Measurements from ENCODE around the gene GSKIP.
A peak's percentile ranks its signal among the peaks of the same experiment; 100 is the strongest.

The GSKIP gene

DNA sequence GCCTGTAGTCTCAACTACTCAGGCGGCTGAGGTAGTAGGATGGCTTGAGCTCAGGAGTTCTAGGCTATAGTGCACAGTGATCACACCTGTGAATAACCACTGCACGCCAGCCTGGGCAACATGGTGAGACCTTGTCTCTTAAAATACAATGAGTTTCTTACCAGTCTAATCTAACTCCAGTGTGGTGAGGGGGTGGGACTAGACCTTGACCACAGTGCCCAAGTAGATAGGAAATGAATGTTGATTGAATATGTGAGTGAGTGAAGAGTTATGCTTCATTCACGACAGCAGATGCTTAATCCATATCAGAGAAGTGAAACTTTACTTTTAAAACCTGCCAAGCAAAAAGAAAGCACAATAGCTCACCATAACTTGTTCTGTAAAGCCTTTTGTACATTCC, 17.4 kb downstream of the GSKIP start:
- no peak for DNase-seq (ENCODE audit: low read depth, low spot score)

DNA sequence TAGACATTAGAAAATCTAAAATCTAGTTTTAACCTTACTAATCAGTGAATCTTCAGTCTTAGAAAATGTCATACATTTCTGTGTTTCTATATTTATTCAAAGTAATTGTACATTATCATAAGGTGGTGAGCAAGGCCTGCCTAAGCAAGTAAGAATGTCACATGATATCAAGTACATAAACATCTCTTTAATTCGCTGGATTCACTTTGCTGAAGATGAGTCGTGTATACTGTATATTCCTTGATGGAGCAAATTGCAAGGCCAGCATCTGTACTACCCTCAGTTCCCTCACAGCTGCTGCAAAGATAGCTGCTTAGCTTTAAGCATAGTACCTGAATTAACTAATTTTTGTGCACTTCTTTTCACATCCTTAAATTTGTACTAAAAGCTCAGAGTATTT, 20.1 kb downstream of the GSKIP start:
- DNase-seq (ENCODE audit: low read depth, low spot score) = no peak

DNA sequence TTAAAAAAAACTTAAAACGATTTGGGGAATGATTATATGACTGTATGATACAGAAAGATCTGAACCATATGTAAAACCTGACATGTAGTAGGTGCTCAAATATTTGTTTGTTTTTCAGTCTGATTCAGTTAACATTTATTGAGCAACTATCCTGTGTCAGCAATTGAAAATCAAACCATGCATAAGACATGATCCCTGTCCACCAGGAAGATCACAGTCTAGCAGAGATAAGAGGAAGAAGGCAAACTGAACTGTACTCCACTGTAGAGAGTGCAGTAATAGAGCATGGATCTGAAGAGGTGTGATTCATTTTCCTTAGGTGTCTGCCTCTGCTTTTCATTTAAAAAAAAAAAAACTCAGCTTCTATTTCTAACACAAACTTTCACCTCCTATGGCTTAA, 20.7 kb downstream of the GSKIP start:
- no peak for DNase-seq (ENCODE audit: low read depth, low spot score)

DNA sequence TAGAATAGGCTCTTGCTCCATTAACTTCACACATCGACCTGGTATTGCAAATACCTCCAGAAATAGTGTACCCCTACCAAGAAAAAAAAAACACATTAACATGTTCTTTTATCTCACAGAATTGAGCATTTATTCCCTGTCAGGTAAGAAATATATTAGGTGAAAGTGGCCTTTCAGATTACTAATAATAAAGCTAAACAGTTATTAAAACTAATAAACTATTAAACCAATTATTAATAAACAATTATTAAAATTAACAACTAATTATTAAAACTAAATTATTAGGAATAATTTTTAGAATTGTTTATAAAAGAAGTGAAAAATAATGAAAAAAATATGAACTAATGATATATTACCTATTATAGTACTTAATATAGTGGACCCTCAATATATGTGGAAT, 21.4 kb downstream of the GSKIP start:
- no peak for DNase-seq (ENCODE audit: low read depth, low spot score)

DNA sequence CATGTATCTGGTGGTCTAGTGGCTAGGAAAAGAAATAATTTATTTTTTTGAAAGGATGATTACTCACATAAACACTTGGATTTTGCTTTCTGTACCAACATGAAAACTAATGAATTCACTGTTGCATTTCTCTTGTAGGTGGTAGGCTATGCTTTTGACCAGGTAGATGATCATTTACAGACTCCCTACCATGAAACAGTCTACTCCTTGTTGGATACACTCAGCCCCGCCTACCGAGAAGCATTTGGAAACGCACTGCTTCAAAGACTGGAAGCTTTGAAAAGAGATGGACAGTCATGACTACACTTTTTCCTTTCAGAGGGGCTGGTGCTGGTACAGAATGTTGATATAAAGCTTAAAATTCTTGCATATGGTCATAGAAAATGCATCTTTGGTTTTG, 22.1 kb downstream of the GSKIP start:
- DNase-seq (ENCODE audit: low read depth, low spot score) = no peak

DNA sequence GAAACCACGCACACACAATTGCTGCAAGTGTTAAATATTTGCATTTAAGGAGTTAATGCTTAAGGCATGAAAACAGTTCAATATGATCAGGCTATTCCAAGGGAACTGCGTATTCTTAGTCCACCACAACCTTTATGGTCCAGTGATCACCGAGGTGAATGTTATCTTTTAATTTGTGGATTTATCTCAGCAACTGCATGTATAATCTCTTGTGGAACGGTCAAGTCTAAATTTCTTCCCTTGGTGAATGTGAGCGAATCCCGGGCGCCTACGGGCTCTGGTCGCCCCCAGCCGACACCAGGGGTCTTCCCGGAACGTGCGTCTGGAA, 27.6 kb downstream of the GSKIP start:
- DNase-seq (ENCODE audit: low read depth, low spot score) = no peak

DNA sequence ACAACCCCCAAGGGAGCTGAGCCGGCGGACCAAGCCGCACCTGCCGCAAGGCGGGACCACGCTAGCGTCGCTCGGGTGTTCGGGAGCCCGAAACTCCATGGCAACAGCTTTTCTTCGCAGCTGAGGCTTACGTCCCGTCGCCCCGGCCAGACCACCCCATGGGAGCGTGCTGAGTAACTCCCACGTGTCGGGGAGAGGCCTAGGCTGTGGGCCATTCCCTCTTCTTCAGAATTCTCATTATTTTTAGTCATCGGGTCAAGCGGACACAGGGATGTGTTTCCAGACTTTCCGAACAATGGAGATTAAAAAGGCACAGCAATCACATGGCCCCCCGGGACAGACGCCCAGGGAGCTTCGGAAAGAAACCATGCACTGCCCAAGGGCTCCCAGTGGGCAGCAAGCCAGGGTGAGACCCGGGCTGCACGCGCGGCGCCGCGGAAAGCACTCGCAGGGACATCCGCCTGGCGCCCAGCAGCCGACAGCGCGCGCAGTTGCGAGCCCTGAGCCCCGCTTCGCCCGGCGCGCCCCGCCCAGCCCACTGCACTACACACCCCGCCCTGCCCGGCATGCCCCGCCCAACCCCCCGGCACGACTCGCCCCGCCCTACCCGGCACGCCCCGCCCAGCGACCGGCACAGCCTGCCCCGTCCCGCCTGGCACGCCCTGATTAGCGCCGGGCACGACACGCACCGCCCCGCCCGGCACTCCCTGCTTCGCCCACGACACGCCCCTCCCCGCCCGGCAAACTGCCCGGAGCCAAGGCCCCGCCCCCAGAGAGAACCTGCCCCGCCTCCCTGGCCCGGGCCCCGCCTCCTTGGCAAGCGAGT, 28.2 kb downstream of the GSKIP start:
- DNase-seq (ENCODE audit: low read depth, low spot score) = peak; percentile 98

DNA sequence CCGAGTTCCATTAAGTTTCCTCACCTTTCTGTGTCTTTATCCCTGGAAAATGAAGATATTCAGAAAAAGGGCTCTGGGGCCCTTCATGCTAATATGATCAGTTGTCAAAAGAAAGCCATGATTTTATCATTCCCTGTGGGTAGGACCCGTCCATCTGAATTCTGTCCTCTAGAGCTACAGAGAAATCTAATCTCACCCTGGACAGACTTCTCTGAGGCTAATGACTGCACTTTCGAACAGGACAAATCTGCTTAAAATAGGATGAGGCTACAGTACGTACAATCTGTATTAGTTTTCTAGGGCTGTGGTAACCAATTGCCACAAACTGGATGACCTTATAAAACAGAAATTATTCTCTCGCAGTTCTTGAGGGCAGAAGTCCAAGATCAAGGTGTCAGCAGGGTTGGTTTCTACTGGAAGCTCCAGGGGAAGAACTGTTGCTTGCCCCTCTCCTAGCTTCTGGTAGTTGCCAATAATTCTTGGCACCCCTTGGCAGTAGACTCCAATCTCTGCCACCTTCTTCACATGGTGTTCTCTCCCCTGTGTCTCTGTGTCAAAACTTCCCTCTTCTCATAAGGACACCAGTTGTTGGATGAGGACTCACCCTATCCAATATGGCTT, 29.9 kb downstream of the GSKIP start:
- no peak for DNase-seq (ENCODE audit: low read depth, low spot score)

DNA sequence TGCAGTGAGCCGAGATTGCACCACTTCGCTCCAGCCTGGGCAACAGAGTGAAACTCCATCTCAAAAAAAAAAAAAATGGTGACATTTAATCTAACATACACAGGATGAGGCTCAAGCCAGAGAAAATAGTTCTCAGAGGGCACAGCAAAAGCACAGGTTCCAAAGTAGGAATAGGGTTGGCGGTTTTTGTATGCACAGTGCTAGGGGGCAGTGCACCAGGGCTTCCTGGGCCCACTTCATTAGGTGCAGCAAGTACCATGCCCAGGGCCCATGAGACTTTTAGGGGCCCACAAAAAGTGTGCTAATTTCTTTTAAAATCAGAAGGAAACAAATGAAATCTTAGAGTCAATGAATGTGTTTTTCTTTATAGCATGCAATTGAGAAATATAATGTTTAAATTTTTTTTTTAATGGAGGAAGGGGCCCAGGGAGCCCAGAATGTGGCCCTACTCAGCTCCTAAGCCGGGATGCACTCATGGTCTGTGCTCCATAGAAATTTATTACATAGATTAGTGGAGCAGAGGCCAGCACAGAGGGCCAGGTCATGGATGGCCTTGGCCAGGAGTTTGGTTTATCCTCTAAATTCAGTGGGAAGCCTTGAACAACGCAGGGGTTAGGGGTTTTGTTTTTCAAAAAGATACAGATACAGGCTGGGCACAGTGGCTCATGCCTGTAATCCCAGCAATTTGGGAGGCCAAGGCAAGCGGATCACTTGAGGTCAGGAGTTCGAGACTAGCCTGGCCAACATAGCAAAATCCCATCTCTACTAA, 30.9 kb downstream of the GSKIP start:
- DNase-seq (ENCODE audit: low read depth, low spot score) = no peak

DNA sequence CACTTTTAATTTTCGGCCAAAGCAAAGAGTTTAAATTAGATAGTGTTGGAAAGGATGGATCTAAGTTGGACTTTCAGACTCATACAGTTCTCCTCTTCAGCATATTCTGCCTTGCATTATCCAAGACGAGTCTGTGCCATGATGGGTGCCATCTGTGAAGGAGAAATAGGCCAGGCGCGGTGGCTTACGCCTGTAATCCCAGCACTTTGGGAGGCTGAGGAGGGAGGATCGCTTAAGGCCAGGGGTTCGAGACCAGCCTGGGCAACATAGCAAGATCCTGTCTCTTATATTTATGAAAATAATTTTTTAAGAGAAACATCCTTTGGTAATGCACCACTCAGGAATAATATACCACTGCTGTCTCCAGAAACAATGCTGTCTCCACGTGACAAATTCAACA, 35.1 kb downstream of the GSKIP start:
- no peak for DNase-seq (ENCODE audit: low read depth, low spot score)

DNA sequence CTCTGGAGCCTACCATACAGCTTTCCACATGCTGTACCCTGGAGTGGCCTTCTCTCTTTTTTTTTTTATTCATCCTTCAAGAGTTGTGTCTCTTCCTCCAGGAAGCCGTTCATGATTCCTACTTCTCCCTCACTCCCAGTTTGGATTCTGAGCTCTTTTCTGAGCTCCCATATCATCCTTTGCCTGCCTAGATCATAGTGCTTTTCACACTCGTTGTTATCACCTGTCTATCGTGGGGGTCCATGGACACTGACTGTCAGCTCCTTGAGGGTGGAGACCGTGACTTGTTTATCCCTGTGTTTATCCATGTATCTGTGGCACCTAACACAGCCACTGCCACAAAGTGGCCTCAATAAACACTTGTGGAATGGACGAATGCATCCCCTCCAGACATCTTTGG, 35.6 kb downstream of the GSKIP start:
- no peak for DNase-seq (ENCODE audit: low read depth, low spot score)

DNA sequence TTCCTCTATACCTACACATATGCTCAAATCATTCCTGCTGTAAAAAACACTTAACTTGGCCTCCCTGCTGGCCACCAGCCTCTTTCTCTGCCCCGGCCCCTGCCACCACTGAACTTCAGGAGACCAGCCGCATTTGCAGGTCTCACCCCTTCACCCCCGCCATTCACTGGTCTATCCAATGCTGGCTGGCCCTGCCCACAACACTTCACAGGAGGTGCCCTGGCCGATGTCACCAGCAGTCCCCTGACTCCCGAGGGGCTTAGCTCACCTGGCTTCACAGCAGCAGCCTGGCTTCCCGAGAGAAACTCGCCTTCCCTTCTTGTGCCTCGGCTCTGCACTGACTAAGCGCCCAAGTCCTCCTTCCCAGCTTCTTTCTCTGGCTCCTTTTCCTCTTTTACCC, 36.1 kb downstream of the GSKIP start:
- DNase-seq (ENCODE audit: low read depth, low spot score) = no peak

DNA sequence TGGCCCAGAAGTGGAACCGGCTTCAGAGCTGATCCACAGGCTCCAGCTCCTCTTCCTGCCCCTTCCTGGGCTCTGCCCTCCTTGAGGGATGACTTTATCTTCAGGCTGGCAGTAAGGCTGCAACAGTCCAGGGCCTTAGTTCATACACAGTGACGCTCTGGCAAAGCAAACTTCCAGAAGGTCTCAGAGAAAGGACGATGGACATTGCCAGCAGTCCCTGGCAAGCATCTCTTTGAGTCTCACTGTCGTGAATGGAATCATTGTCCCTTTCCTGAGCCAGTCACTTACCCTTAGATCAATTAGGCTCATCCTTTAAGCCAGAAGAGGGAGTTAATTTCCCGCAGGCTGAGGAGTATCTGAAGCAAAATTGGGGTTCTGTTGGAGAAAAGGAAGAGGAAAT, 37.2 kb downstream of the GSKIP start:
- no peak for DNase-seq (ENCODE audit: low read depth, low spot score)

DNA sequence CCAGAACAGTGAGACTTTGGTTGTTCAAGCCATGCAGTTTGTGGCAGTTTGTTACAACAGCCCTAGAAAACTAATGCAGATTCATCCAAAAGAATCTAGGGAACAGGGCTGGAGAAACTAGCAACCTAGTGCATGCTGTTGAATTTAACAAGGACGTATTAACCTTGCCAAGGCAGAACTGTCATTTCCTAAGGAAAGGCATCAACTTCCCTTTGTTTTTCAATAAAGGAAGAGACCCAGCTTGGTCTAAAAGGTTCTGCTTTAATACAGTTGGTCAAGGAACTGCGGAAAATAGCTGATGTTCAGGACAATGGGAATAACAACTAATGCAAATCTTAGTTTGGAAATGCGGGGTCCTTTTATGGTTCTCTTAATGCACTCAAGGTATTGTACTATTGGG, 40.1 kb downstream of the GSKIP start:
- no peak for DNase-seq (ENCODE audit: low read depth, low spot score)

DNA sequence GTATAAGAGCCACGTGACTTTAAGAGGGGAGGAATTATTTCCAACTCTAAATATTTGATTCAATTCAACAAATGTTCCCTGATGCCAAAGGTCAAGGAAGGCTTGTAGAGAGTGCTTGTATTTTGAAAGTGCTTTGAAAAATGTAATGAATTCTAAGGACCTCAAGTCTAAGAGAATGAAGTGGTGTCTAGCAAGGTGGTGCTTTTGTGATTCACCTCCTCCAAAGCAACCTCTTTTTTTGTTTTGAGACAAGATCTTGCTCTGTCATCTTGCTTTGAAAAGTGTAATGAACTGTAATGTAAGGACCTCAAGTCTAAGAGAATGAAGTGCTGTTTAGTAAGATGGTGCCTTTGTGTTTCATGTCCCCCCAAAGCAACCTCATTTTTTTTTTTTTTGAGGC, 42.4 kb downstream of the GSKIP start:
- DNase-seq (ENCODE audit: low read depth, low spot score) = no peak

DNA sequence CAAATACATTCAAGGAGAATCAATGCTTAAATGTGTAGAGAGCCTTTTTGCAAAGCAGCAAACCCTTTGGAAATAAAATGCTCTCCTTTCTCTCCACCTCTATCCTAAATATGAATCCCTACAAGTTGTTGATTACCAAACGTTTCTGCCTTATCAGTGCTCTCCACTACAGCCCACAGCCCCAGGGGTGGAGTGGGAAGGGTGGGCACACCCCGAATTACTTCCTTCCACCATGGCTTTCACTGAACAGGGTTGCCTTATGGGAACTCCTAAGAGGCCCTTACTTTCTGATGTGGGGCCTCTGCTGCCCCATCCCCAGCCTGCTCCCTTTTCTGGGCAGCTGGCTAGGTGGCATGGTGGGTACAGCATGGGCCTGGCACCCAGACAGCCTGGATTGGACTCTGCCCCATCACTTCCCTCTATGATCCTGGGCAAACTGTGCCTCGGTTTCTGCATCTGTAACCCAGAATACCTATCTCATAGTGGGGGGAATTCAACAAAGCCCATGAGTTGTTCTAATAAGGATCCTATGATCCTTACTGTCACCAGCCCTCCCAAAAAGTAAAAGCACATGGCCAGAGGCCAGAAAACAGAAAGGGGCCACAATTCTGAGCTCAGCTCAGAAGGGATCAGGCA, 44.7 kb downstream of the GSKIP start:
- DNase-seq (ENCODE audit: low read depth, low spot score) = no peak

DNA sequence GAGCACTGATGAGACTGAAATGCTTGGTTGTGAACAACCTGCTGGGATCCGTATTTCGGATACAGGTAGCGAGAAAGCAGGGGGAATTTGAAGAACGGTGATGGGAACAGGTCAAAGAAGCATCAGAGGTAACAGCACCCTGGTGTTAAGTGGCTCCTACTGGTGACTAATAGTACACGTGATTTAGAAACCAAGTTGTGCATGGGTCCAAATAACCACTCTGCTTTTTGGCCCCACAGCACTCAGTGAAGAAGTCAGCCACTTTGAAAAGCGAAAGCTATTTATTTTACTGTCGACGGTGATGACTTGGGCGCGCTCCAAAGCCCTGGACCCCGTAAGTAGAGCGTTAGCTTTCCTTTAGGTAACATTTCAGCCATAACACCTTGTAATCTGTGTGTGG, 45.3 kb downstream of the GSKIP start:
- no peak for DNase-seq (ENCODE audit: low read depth, low spot score)

DNA sequence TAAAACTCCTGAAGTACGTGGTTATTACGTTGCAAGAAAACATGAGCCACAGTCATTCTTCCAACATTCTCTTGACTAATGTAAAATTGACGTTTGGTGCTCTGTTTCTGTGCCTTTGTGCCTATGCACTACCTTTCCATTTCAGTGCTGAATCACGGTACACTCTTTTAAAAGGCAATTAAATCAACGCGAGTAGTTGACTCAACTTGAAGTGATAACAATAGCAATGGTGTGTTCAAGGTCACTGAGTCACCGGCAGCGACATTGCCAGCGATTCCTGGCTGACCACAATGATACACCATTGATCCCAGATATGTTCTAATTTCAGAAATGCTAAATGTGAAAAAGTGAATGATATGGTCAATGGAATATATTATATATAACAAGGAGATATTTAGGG, 46.4 kb downstream of the GSKIP start:
- DNase-seq (ENCODE audit: low read depth, low spot score) = peak; percentile 52

DNA sequence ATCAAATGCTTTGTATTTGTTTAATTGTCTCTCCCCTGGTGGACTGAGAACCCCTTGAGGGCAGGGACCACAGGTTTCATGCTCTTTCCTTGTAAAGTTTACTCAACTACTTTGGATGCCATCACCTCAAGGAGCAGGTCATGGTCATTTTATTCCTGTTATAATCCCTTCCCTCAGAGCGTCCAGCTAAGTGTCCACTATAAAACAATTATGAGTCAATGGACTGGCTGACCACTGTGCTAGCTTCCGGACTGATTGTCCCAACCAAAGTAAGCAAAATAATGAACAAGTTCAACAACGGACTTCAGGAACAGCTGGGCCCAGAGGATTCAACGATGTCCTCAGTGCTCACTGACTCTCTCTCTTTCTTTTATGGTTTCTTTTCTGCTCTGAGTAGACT, 46.8 kb downstream of the GSKIP start:
- peak; percentile 6 for DNase-seq (ENCODE audit: low read depth, low spot score)

DNA sequence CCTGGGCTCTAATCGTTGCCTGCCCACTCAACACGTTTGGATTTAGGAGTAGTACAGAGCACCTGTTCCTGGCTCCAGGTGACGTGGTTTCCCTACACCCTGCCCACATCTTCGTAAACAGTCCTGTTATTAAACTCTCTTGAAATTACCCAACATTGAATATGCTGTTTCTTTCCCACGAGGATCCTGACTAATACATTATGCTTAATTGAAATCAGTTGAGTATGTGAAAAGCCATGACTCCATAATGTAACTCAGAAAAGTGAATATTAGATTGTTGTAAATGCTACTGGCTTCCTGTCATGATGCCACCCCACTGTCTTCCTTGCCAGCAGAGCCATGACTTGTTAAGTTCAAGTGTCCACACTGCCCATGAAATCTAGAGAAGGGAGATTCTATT, 50.2 kb downstream of the GSKIP start:
- no peak for DNase-seq (ENCODE audit: low read depth, low spot score)

DNA sequence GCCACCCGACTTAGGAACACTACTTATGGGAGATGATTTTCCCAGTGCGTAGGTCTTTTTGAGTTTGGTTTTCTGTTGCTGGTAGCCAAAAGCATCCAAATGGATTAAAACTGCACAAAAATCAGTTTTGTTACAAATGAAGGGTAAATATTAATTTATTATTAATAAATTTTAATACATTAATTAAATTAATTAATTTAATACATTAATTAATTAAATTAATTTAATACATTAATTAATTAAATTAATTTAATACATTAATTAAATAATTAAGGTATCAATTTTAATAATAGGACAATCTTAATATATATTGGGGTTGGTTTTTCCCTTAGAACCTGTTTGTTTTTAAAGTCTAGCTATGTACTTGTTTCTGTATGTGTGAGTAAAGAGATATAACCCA, 52.2 kb downstream of the GSKIP start:
- no peak for DNase-seq (ENCODE audit: low read depth, low spot score)

DNA sequence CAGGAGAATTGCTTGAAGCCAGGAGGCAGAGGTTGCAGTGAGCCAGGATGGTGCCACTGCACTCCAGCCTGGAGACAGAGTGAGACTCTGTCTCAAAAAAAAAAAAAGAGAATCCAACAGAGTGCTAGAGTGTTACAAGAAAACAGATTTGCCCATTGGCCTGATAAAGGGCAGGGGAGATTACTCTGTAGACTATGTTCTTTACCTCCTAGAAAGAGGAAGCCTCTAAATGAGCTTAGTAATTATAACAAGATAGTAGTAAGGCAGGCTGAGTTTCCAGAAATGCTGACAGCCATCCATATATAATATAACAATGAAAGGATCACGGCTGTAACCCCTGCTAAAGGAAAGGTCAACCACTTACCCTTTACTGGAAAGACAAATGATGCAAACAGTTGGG, 53.0 kb downstream of the GSKIP start:
- DNase-seq (ENCODE audit: low read depth, low spot score) = no peak

DNA sequence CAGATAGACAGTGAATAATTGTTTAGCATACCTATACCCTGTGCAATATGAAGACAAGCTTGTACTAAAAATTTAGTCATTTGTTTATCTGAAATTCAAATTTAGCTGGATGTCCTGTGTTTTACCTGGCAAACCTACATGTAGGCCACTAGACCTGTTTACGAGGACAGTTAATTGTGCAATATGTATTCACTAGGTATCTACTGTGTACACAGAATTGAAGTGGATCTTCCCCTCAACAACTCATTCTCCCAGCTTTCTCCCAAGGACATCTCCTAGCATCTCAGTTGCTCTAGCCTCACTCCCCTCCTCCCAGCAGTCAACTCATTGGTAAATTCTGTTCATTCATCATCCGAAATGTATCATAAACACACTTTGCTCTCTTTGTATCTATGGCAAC, 53.9 kb downstream of the GSKIP start:
- DNase-seq (ENCODE audit: low read depth, low spot score) = no peak

Data from astrocyte of the hippocampus (primary cell).